Tibial artery (tissue), 4 donors: ENCODE results near the gene SETD3.

Source experiments
- DNase-seq, 2 donors: peaks; one replicate each; pipeline ENCODE4 v3.0.0-alpha.2; 2019
- H3K27ac ChIP-seq, 2 donors: fragments of 200-600 bp; sonication (generic) in 1 of 2; 1 replicate in 1 of 2; 2 replicates in 1 of 2; pipeline ENCODE4 v1.5.1; 2018 to 2019; ENCODE audit warnings: mild to moderate bottlenecking in 1 of 2
- H3K27me3 ChIP-seq, 2 donors: fragments of 200-600 bp; sonication (generic) in 1 of 2; one replicate each; pipeline versions ENCODE4 v1.5.1 to v1.6.0; 2016 to 2019
- H3K36me3 ChIP-seq, 3 donors: fragments of 200-600 bp; sonication (generic) in 2 of 3; one replicate each; pipeline ENCODE4 v1.5.1; 2016 to 2019; ENCODE audit warnings: mild to moderate bottlenecking in 2 of 3
- H3K4me1 ChIP-seq, 4 donors: fragments of 200-600 bp; sonication (generic) in 2 of 4; 1 replicate in 3 of 4; 2 replicates in 1 of 4; pipeline ENCODE4 v1.5.1; 2016 to 2019
- H3K4me3 ChIP-seq, 2 donors: fragments of 200-600 bp; sonication (generic) in 1 of 2; 1 replicate in 1 of 2; 2 replicates in 1 of 2; pipeline ENCODE4 v1.5.1; 2018 to 2019; ENCODE audit warnings: mild to moderate bottlenecking in 2 of 2
- H3K9me3 ChIP-seq, 3 donors: fragments of 200-600 bp; sonication (generic) in 1 of 3; one replicate each; pipeline ENCODE4 v1.5.1; 2016 to 2019
- CTCF ChIP-seq, 2 experiments: fragments of 200-600 bp in 1 of 2; fragments of 450-650 bp in 1 of 2; IDR thresholded peaks; one replicate each; pipeline ENCODE4 v1.5.1; 2017 to 2019; ENCODE audit warnings: antibody characterized with exemption in 2 of 2, mild to moderate bottlenecking in 1 of 2, moderate library complexity in 1 of 2
- intact Hi-C: fragments of 100-400 bp; cut with DNase I; formaldehyde crosslinking; loops from one replicate; pipeline ENCODE4 v1.15.0; 2023; ENCODE audit warnings: low total_unique reads

Gene SETD3

GRCh38 chr14:99391671-99392070 is 89.0 kb downstream of the SETD3 start:
- Histone ChIP-seq H3K4me1 (peaks cover 0 to 4% (median 0%) of the 10 kb centered on the region in 4 donors), H3K27me3 (peaks cover 0 to 4% of the 10 kb centered on the region in 2 donors), H3K27ac (no peak overlapping the region), H3K9me3 (no peaks in the 10 kb centered on the region), H3K36me3 (peaks cover 5 to 19% (median 16%) of the 10 kb centered on the region in 3 donors), H3K4me3 (no peak overlapping the region)
- intact Hi-C loops = loop anchor here (2.0 kb wide), 1 partner anchor 23 kb away; no protein-coding TSS in a partner anchor
- TF ChIP-seq CTCF (IDR thresholded peaks at IDR 0.05) = no peak
- DNase-seq = no peak

- Histone ChIP-seq H3K27ac (no peak overlapping the region), H3K4me1 (peaks cover 0 to 4% (median 0%) of the 10 kb centered on the region in 4 donors), H3K4me3 (no peak overlapping the region), H3K36me3 (peaks cover 0 to 6% (median 5%) of the 10 kb centered on the region in 3 donors), H3K27me3 (peaks cover 0 to 8% of the 10 kb centered on the region in 2 donors), H3K9me3 (peaks cover 0 to 3% (median 0%) of the 10 kb centered on the region in 3 donors)
- no peak for DNase-seq
- intact Hi-C loops = no loop called here
- peak; percentile 25 to 43 for TF ChIP-seq CTCF (IDR thresholded peaks at IDR 0.05)
Observed at GRCh38 chr14:99389174-99389826, 91.4 kb downstream of the SETD3 start.

- Histone ChIP-seq H3K9me3 (peaks cover 0 to 3% (median 0%) of the 10 kb centered on the region in 3 donors), H3K36me3 (no peaks in the 10 kb centered on the region), H3K27me3 (peaks cover 0 to 17% of the 10 kb centered on the region in 2 donors), H3K4me3 (no peak overlapping the region), H3K4me1 (peaks cover 0 to 4% (median 0%) of the 10 kb centered on the region in 4 donors), H3K27ac (no peak overlapping the region)
- DNase-seq = no peak
- no peak for TF ChIP-seq CTCF (IDR thresholded peaks at IDR 0.05)
- intact Hi-C loops = no loop called here
Observed at GRCh38 chr14:99388286-99388685, 92.4 kb downstream of the SETD3 start.

GRCh38 chr14:99387880-99388279 is 92.8 kb downstream of the SETD3 start:
- peaks cover 0 to 3% (median 0%) of the 10 kb centered on the region in 3 donors for H3K9me3 ChIP-seq
- H3K4me1 ChIP-seq = peaks cover 0 to 4% (median 0%) of the 10 kb centered on the region in 4 donors
- DNase-seq = no peak
- no peak for TF ChIP-seq CTCF (IDR thresholded peaks at IDR 0.05)
- intact Hi-C loops = no loop called here
- H3K4me3 ChIP-seq = no peak overlapping the region
- no peak overlapping the region for H3K27ac ChIP-seq
- H3K27me3 ChIP-seq = peaks cover 0 to 19% of the 10 kb centered on the region in 2 donors
- no peaks in the 10 kb centered on the region for H3K36me3 ChIP-seq

- H3K4me1 ChIP-seq = peaks cover 0 to 4% (median 0%) of the 10 kb centered on the region in 4 donors
- peaks cover 0 to 38% of the 10 kb centered on the region in 2 donors for H3K27me3 ChIP-seq
- H3K27ac ChIP-seq = no peak overlapping the region
- peaks cover 0 to 3% (median 0%) of the 10 kb centered on the region in 3 donors for H3K9me3 ChIP-seq
- H3K4me3 ChIP-seq = no peak overlapping the region
- TF ChIP-seq CTCF (IDR thresholded peaks at IDR 0.05) = no peak
- intact Hi-C loops = no loop called here
- no peaks in the 10 kb centered on the region for H3K36me3 ChIP-seq
- no peak for DNase-seq
Observed at GRCh38 chr14:99384450-99385417, 95.9 kb downstream of the SETD3 start.
